GM19463 (cell line): ENCODE data around the gene LYPD6B.
"Not testable (repeated sequence)": the region's sequence is repeated elsewhere in the genome, so short reads cannot be mapped to it uniquely, and the experiment has no call there.

Experiments used
- ATAC-seq: cut with Tn5 transposase; IDR thresholded peaks from one replicate; pipeline ENCODE4 v1.9.1; 2021; ENCODE audit warnings: mild to moderate bottlenecking, moderate library complexity; ENCODE audit not compliant: unreplicated experiment

LYPD6B gene

DNA sequence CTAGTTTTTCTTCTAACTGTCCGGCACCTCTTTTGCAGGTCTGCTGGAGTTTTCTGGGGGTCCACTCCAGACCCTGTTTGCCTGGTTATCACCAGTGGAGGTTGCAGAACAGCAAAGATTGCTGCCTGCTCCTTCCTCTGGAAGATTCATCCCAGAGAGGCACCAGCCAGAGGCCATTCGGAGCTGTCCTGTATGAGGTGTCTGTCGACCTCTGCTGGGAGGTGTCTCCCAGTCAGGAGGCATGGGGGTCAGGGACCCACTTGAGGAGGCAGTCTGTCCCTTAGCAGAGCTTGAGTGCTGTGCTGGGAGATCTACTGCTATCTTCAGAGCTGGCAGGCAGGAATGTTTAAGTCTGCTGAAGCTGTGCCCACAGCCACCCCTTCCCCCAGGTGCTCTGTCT lies 218.4 kb downstream of the LYPD6B start:
- ATAC-seq: not testable (repeated sequence)

DNA sequence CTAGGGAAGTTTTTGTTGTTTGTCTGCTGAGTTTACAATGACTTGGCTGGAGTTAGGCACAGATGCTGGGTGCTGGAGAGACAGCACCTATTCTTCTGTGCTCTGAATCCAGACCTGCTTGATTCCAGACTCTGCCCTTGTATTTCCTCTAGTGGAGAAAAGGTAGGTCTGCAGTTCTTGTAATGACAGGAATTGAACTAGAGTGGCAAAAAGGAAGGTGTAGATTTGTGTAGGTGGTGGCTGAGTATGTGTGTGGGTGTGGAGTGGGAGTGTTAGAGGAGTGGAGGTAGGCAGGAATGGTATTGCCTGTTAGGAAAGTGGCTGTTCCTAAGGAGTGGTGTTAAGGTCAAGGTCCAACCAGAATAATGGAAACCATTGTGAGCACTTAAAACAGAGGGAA lies 220.0 kb downstream of the LYPD6B start:
- no peak for ATAC-seq

DNA sequence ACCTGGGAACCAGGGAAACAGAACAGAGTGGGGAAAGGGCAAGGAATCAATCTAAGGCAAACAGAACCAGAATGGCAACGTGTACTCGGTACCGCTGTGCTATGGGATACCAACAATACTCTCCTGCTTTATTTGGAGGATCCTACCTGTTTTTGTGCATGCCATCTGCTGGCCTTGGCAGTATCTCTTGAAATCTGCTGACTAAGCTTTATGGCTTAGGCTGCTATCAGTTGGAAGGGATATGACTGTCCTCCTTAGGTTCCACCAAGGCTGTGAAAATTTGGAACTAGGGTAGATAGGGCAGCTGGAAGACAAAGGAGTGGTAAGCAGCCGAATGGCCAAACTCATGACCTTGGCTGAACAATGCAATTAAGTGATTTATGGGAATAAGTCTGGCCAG lies 220.6 kb downstream of the LYPD6B start:
- ATAC-seq: no peak

DNA sequence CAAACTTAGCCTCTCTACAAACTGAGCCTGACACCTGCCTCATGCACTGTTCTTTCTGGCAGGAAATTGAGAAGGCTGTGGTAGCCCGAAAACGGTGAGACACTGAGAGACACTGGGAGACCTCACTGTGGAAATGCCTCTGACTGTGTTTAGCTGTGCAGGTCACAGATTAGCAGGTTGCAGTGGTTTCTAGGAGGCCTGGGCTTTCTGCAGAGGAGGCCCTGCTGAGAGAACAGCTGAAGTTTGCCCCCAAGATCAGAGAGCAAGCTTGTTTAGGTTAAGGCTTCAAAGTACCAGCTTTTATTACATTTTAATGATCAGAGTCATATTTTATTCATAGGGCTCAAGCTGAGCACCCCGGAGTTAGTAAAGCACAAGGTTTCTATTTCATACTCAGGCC lies 223.2 kb downstream of the LYPD6B start:
- ATAC-seq: no peak
